Neural cell (in vitro differentiated cells): Measurements from ENCODE around the gene PKIB. TPM values are rescaled to one million over a fixed set of nuclear protein-coding genes. Genes with fewer than 3 reads are reported as not detected.

Experiments
- H2AFZ ChIP-seq: fragments of 200-600, 300-800 bp; sonication (generic), shearing (Covaris generic); 2 replicates; pipeline ENCODE4 v1.6.0; 2014; ENCODE audit warnings: low read depth, mild to moderate bottlenecking, antibody characterized with exemption, low read length, moderate library complexity
- H3F3A ChIP-seq: fragments of 200-600 bp; shearing (Covaris generic); 2 replicates; pipeline ENCODE4 v1.6.1; 2016; ENCODE audit warnings: mild to moderate bottlenecking, moderate library complexity, mixed read lengths, antibody characterized with exemption, low read length; ENCODE audit not compliant: insufficient read depth, poor library complexity, severe bottlenecking
- H3K27ac ChIP-seq: fragments of 200-600, 300-800 bp; sonication (generic), shearing (Covaris generic); 2 replicates; pipeline ENCODE4 v1.5.1; 2014; ENCODE audit warnings: mild to moderate bottlenecking, low read length, moderate library complexity
- H3K27me3 ChIP-seq: fragments of 300-800, 200-600 bp; sonication (generic), shearing (Covaris generic); 2 replicates; pipeline ENCODE4 v1.6.0; 2014; ENCODE audit warnings: mild to moderate bottlenecking, low read depth, low read length, moderate library complexity; ENCODE audit not compliant: insufficient read depth
- H3K36me3 ChIP-seq: fragments of 300-800, 200-600 bp; sonication (generic), shearing (Covaris generic); 2 replicates; pipeline ENCODE4 v1.5.1; 2014; ENCODE audit warnings: mild to moderate bottlenecking, antibody characterized with exemption, low read length, moderate library complexity; ENCODE audit not compliant: insufficient read depth
- H3K4me2 ChIP-seq: fragments of 300-800, 200-600 bp; sonication (generic), shearing (Covaris generic); 2 replicates; pipeline ENCODE4 v1.6.0; 2014; ENCODE audit warnings: mild to moderate bottlenecking, low read length
- H3K4me3 ChIP-seq: fragments of 300-800, 200-600 bp; sonication (generic), shearing (Covaris generic); 2 replicates; pipeline ENCODE4 v1.5.1; 2014; ENCODE audit warnings: mild to moderate bottlenecking, low read length, moderate library complexity
- H3K79me2 ChIP-seq: fragments of 200-600 bp; shearing (Covaris generic); replicated peaks from 2 replicates; pipeline ENCODE4 v1.6.0; 2014; ENCODE audit warnings: mild to moderate bottlenecking, low read length, moderate library complexity; ENCODE audit not compliant: insufficient read depth
- H3K9ac ChIP-seq: fragments of 300-800, 200-600 bp; sonication (generic), shearing (Covaris generic); 2 replicates; pipeline ENCODE4 v1.6.1; 2016; ENCODE audit warnings: mild to moderate bottlenecking, low read length, mixed read lengths
- H3K9me2 ChIP-seq: fragments of 200-600 bp; shearing (Covaris generic); 2 replicates; pipeline ENCODE4 v1.6.1; 2016; ENCODE audit warnings: mild to moderate bottlenecking, low read length, mixed read lengths; ENCODE audit not compliant: insufficient read depth
- H3K9me3 ChIP-seq: fragments of 200-600, 300-800 bp; sonication (generic), shearing (Covaris generic); 2 replicates; pipeline ENCODE4 v1.6.1; 2016; ENCODE audit warnings: mild to moderate bottlenecking, mixed run types, low read length, moderate library complexity, mixed read lengths
- H4K20me1 ChIP-seq: fragments of 200-600 bp; shearing (Covaris generic); 2 replicates; pipeline ENCODE4 v1.6.1; 2016; ENCODE audit warnings: mild to moderate bottlenecking, mixed run types; ENCODE audit not compliant: insufficient read depth
- EP300 ChIP-seq: fragments of 450-650 bp; conservative IDR thresholded peaks from 2 replicates; pipeline ENCODE4 v1.6.1; 2014; ENCODE audit warnings: antibody characterized with exemption, mild to moderate bottlenecking, moderate library complexity; ENCODE audit not compliant: poor library complexity, severe bottlenecking
- EZH2 ChIP-seq: fragments of 200-600, 300-800 bp; shearing (Covaris generic), sonication (generic); IDR thresholded peaks from 2 replicates; pipeline ENCODE4 v1.6.1; 2014; ENCODE audit warnings: antibody characterized with exemption, low read length, borderline replicate concordance, mild to moderate bottlenecking; ENCODE audit not compliant: insufficient read depth, poor library complexity, severe bottlenecking
- MXI1 ChIP-seq: fragments of 450-650 bp; conservative IDR thresholded peaks from 2 replicates; pipeline ENCODE4 v1.6.1; 2014; ENCODE audit warnings: antibody characterized with exemption, mild to moderate bottlenecking; ENCODE audit not compliant: poor library complexity, severe bottlenecking
- POLR2AphosphoS5 ChIP-seq: IDR thresholded peaks from 2 replicates; pipeline ENCODE4 v1.6.1; 2012
- RAD21 ChIP-seq: fragments of 450-650 bp; conservative IDR thresholded peaks from 2 replicates; pipeline ENCODE4 v1.6.1; 2014; ENCODE audit warnings: antibody characterized with exemption, mild to moderate bottlenecking, moderate library complexity
- SMC3 ChIP-seq: fragments of 450-650 bp; conservative IDR thresholded peaks from 2 replicates; pipeline ENCODE4 v1.6.1; 2014; ENCODE audit warnings: antibody characterized with exemption, mild to moderate bottlenecking, moderate library complexity; ENCODE audit not compliant: poor library complexity
- TAF1 ChIP-seq: IDR thresholded peaks from 2 replicates; pipeline ENCODE4 v1.6.1; 2012; ENCODE audit warnings: low read depth
- polyA plus RNA-seq: library from polyadenylated mRNA; depleted of rRNA; stranded (reverse); fragments of >200 nt; gene quantifications from 2 replicates; pipeline ENCODE4 v1.2.3, GENCODE V29; 2014
- TF ChIP-seq, protein P1 (sequence below): fragments of 450-650 bp; IDR thresholded peaks from 2 replicates; pipeline ENCODE4 v1.5.1; 2014; ENCODE audit warnings: antibody characterized with exemption, mild to moderate bottlenecking, moderate library complexity; ENCODE audit not compliant: poor library complexity, severe bottlenecking
- TF ChIP-seq, protein P2 (sequence below): IDR thresholded peaks from 2 replicates; pipeline ENCODE4 v1.6.1; 2012; ENCODE audit warnings: borderline replicate concordance

The PKIB gene
- polyA plus RNA-seq, 1 donor from 2014 or later, result 22.8 TPM

DNA sequence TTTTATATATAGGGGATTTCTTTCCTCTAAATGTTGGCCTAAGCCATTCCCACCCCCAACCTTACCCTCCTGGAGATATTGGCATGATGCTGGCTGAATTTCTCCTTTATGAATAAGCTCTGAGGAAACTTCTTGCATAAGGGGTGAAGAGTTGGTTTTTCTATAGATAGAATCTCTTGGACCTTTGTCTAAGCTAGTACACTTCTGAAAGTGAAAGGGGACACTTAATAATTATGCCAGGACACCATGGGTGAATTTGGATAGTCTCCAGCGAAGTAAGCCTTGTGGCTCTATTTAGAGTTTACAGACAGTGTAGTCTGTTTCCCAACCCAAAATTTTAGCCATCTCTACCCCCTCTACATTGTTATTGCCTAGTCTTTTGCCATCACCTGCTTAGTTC is 142.3 kb downstream of the PKIB start:
- no peaks in the 10 kb centered on the region for H3K79me2 ChIP-seq
- no peak overlapping the region for H3K9ac ChIP-seq
- TF ChIP-seq SMC3, result no peak
- TF ChIP-seq MXI1, result no peak
- TF ChIP-seq EZH2, result no peak
- no peaks in the 10 kb centered on the region for H4K20me1 ChIP-seq
- H3F3A ChIP-seq, result no peaks in the 10 kb centered on the region
- H3K36me3 ChIP-seq, result no peaks in the 10 kb centered on the region
- no peaks in the 10 kb centered on the region for H3K9me3 ChIP-seq
- H2AFZ ChIP-seq, result no peak overlapping the region
- no peak overlapping the region for H3K4me2 ChIP-seq
- no peak overlapping the region for H3K4me3 ChIP-seq
- no peaks in the 10 kb centered on the region for H3K27me3 ChIP-seq
- no peak overlapping the region for H3K27ac ChIP-seq
- no peaks in the 10 kb centered on the region for H3K9me2 ChIP-seq

DNA sequence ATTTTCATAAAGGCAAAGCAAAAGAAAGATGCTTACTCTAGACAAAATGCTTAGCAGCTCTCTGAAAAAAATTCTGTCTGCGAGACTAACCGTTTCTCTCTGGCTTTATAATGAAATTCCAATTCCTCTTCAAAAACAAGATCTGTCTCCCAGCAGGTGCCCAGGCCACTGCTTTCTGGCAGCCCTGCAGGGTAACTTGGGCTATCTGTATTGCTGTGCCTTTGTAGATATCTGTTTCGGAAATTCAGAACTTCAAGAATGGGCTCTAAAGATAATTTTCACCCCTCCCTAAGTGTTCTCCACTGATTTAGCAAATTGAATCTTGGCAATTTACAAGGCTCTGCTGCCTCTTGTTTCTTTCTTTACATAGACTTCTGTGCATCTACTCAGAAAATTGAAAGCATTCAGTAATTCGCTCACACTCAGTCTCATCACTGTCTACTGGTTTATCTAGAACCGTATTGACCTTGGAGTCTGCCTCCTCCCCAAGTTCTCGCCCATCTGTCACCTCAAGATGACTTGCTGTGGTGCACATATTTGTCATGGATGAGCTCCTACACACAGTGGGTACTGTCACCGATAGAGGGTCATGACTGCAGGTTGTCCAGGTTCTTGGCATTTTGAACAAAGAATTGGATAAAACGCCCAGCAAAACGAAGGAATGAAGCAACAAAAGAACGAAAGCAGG is 142.9 kb downstream of the PKIB start:
- Histone ChIP-seq H3K9me2 (no peaks in the 10 kb centered on the region), H4K20me1 (no peaks in the 10 kb centered on the region), H2AFZ (no peak overlapping the region), H3K4me3 (no peak overlapping the region), H3F3A (no peaks in the 10 kb centered on the region), H3K79me2 (no peaks in the 10 kb centered on the region), H3K9ac (no peak overlapping the region), H3K27me3 (no peaks in the 10 kb centered on the region), H3K27ac (no peak overlapping the region), H3K36me3 (no peaks in the 10 kb centered on the region), H3K9me3 (no peaks in the 10 kb centered on the region), H3K4me2 (no peak overlapping the region)
- TF ChIP-seq TAF1 (no peak), POLR2AphosphoS5 (no peak), EZH2 (no peak), RAD21 (no peak), SMC3 (no peak), EP300 (no peak), MXI1 (no peak)
- TF ChIP-seq, protein P1, sequence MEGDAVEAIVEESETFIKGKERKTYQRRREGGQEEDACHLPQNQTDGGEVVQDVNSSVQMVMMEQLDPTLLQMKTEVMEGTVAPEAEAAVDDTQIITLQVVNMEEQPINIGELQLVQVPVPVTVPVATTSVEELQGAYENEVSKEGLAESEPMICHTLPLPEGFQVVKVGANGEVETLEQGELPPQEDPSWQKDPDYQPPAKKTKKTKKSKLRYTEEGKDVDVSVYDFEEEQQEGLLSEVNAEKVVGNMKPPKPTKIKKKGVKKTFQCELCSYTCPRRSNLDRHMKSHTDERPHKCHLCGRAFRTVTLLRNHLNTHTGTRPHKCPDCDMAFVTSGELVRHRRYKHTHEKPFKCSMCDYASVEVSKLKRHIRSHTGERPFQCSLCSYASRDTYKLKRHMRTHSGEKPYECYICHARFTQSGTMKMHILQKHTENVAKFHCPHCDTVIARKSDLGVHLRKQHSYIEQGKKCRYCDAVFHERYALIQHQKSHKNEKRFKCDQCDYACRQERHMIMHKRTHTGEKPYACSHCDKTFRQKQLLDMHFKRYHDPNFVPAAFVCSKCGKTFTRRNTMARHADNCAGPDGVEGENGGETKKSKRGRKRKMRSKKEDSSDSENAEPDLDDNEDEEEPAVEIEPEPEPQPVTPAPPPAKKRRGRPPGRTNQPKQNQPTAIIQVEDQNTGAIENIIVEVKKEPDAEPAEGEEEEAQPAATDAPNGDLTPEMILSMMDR, result no peak
- TF ChIP-seq, protein P2, sequence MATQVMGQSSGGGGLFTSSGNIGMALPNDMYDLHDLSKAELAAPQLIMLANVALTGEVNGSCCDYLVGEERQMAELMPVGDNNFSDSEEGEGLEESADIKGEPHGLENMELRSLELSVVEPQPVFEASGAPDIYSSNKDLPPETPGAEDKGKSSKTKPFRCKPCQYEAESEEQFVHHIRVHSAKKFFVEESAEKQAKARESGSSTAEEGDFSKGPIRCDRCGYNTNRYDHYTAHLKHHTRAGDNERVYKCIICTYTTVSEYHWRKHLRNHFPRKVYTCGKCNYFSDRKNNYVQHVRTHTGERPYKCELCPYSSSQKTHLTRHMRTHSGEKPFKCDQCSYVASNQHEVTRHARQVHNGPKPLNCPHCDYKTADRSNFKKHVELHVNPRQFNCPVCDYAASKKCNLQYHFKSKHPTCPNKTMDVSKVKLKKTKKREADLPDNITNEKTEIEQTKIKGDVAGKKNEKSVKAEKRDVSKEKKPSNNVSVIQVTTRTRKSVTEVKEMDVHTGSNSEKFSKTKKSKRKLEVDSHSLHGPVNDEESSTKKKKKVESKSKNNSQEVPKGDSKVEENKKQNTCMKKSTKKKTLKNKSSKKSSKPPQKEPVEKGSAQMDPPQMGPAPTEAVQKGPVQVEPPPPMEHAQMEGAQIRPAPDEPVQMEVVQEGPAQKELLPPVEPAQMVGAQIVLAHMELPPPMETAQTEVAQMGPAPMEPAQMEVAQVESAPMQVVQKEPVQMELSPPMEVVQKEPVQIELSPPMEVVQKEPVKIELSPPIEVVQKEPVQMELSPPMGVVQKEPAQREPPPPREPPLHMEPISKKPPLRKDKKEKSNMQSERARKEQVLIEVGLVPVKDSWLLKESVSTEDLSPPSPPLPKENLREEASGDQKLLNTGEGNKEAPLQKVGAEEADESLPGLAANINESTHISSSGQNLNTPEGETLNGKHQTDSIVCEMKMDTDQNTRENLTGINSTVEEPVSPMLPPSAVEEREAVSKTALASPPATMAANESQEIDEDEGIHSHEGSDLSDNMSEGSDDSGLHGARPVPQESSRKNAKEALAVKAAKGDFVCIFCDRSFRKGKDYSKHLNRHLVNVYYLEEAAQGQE, result no peak

DNA sequence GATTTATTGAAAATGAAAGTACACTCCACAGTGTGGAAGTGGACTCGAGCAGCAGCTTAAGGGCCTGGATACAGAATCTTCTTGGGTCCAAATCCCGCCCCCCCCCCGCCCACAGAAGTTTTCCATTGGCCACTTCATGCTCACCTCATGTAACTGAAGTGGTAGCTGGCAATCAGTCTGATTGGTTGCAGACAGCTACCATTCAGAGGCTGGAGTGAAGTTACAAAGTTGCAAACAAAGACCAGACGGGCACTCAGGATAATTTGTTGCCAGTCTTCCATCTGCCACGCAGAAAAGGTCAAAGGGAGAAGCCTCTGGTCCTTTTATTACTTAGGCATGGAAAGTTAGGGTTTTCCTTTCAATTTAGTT is 143.5 kb downstream of the PKIB start:
- no peak overlapping the region for H3K4me3 ChIP-seq
- no peak overlapping the region for H3K9ac ChIP-seq
- no peaks in the 10 kb centered on the region for H3K79me2 ChIP-seq
- H3K27ac ChIP-seq, result no peak overlapping the region
- no peak for TF ChIP-seq RAD21
- TF ChIP-seq SMC3, result no peak
- no peaks in the 10 kb centered on the region for H3K36me3 ChIP-seq
- H4K20me1 ChIP-seq, result no peaks in the 10 kb centered on the region
- no peaks in the 10 kb centered on the region for H3K9me3 ChIP-seq
- H2AFZ ChIP-seq, result no peak overlapping the region
- no peaks in the 10 kb centered on the region for H3F3A ChIP-seq
- no peak overlapping the region for H3K4me2 ChIP-seq
- no peaks in the 10 kb centered on the region for H3K9me2 ChIP-seq
- H3K27me3 ChIP-seq, result no peaks in the 10 kb centered on the region
